HG02884 (cell line): Measurements from ENCODE around the gene RNF130.
"Not testable (repeated sequence)": the region's sequence is repeated elsewhere in the genome, so short reads cannot be mapped to it uniquely, and the experiment has no call there.

Experiments
- ATAC-seq: cut with Tn5 transposase; IDR thresholded peaks from one replicate; pipeline ENCODE4 v1.9.1; 2021; ENCODE audit warnings: mild to moderate bottlenecking, moderate library complexity; ENCODE audit not compliant: unreplicated experiment

The RNF130 gene

GRCh38 chr5:180026320-180026719 lies 45.2 kb downstream of the RNF130 start:
- no peak for ATAC-seq

GRCh38 chr5:180021900-180022299 lies 49.7 kb downstream of the RNF130 start:
- ATAC-seq: no peak

GRCh38 chr5:180020176-180020575 lies 51.4 kb downstream of the RNF130 start:
- ATAC-seq: no peak

- no peak for ATAC-seq
These were observed 53.1 kb downstream of the RNF130 start for GRCh38 chr5:180018347-180019060.

- not testable (repeated sequence) for ATAC-seq
These were observed 56.0 kb downstream of the RNF130 start for GRCh38 chr5:180015523-180015922.

GRCh38 chr5:180013678-180014077 lies 57.9 kb downstream of the RNF130 start:
- no peak for ATAC-seq

- ATAC-seq: no peak
These were observed 59.2 kb downstream of the RNF130 start for GRCh38 chr5:180012316-180012715.

- no peak for ATAC-seq
These were observed 60.9 kb downstream of the RNF130 start for GRCh38 chr5:180010636-180011035.

GRCh38 chr5:180009581-180009980 lies 62.0 kb downstream of the RNF130 start:
- no peak for ATAC-seq

- no peak for ATAC-seq
These were observed 63.1 kb downstream of the RNF130 start for GRCh38 chr5:180008433-180008832.

GRCh38 chr5:180007582-180007981 lies 64.0 kb downstream of the RNF130 start:
- no peak for ATAC-seq

GRCh38 chr5:180006141-180006540 lies 65.4 kb downstream of the RNF130 start:
- no peak for ATAC-seq

- no peak for ATAC-seq
These were observed 68.4 kb downstream of the RNF130 start for GRCh38 chr5:180003127-180003526.

- ATAC-seq: no peak
These were observed 69.8 kb downstream of the RNF130 start for GRCh38 chr5:180001742-180002141.

GRCh38 chr5:180001136-180001535 lies 70.4 kb downstream of the RNF130 start:
- ATAC-seq: no peak

- ATAC-seq: no peak
These were observed 73.1 kb downstream of the RNF130 start for GRCh38 chr5:179998485-179998884.

- ATAC-seq: no peak
These were observed 76.8 kb downstream of the RNF130 start for GRCh38 chr5:179994583-179995323.

- not testable (repeated sequence) for ATAC-seq
These were observed 78.7 kb downstream of the RNF130 start for GRCh38 chr5:179992855-179993254.

GRCh38 chr5:179991106-179991505 lies 80.5 kb downstream of the RNF130 start:
- ATAC-seq: no peak

- not testable (repeated sequence) for ATAC-seq
These were observed 81.0 kb downstream of the RNF130 start for GRCh38 chr5:179990525-179990924.

- ATAC-seq: no peak
These were observed 85.2 kb downstream of the RNF130 start for GRCh38 chr5:179986328-179986727.

GRCh38 chr5:179981636-179982035 lies 89.9 kb downstream of the RNF130 start:
- ATAC-seq: no peak
